HT1080 (cell line): ENCODE data around the gene GSC2. TPM values are rescaled to one million over a fixed set of nuclear protein-coding genes. Genes with fewer than 3 reads are reported as not detected.
A peak's percentile ranks its signal among the peaks of the same experiment; 100 is the strongest.

Experiments
- DNase-seq: peaks from one replicate; pipeline ENCODE4 v3.0.0-alpha.2; 2015; ENCODE audit warnings: low read depth
- total RNA-seq: library from RNA; depleted of rRNA; stranded (reverse); fragments of >200 nt; shearing (Covaris generic); gene quantifications from 2 replicates; pipeline ENCODE4 v1.2.3, GENCODE V29; 2014

Gene GSC2
- total RNA-seq, 1 experiment from 2014 or later: not detected

DNA sequence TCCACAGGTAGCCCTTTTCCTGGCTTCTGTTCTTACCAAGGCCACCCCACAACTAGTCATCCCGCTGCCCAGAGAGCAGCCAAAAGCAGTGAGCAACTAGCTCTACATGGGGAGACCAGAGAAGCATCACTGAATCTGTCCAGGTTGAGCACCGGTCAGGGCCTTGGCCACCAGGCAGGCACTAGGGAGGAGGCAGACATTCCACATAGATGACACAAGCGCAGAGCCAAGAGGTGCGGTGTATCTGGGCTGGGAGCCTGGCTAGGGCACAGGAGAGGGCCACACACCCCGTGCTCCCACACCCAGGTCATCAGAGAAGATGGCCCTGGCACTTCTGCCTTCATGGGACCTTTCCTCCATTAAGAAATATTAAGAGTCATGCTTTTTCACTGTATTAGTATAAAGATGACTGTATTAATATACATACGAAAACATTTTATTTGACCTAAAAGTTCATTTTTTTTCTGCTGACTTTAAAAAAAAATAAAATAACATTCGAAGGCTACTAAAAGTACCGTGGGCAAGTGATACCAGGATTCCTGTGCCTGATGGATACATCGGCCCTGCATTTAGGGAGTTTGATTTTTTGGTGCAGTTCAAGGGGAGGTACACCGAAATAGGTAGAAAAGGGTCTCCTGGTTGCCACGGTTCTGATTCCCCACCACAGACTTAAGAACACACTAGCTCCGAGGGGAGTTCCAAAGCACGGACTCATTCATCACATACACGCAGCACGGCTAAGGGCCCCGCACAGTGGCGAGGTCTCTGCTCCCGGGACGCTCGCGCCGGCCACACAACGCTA lies 29.1 kb downstream of the GSC2 start:
- DNase-seq: peak; percentile 55

- no peak for DNase-seq
Observed at GRCh38 chr22:19119949-19120348, 30.1 kb downstream of the GSC2 start.

GRCh38 chr22:19118329-19118880 lies 31.7 kb downstream of the GSC2 start:
- DNase-seq: no peak

DNA sequence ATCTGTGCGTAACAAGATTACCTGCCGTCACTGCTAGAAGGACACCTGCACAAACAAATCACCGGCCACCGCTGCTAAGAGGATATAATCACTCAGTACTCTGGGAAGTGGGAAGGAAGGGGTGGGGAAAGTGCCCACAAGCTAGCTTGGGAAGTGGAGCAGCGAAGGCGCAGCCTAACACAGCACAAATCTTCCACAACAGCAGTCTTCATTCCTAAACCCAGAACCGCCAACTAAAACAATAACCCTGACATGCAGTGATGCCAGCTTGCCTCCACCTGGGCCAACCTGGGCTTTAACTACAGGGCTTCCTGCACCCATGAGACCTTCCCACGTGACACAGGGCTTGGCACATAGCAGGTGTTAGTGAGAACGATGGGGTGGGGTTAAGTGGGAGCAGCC lies 33.0 kb downstream of the GSC2 start:
- no peak for DNase-seq

DNA sequence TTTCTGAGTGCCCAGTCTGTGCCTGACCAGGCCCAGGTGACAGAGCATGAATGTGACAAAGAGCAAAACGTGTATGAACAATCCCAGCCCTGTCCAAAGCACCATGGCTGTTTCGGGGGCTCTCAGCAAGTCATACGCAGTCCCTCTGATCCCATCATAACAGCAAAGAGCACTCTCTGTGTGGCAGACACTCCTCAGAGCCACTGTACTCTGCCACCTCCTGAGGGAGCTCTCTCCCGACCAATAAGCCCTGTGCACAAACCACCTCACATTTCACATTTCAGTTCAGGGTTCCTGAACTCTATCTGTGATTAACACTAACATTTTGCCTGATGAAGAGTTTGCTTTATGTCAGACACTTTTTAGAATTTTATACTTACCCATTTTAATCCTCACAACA lies 34.5 kb downstream of the GSC2 start:
- DNase-seq: no peak

DNA sequence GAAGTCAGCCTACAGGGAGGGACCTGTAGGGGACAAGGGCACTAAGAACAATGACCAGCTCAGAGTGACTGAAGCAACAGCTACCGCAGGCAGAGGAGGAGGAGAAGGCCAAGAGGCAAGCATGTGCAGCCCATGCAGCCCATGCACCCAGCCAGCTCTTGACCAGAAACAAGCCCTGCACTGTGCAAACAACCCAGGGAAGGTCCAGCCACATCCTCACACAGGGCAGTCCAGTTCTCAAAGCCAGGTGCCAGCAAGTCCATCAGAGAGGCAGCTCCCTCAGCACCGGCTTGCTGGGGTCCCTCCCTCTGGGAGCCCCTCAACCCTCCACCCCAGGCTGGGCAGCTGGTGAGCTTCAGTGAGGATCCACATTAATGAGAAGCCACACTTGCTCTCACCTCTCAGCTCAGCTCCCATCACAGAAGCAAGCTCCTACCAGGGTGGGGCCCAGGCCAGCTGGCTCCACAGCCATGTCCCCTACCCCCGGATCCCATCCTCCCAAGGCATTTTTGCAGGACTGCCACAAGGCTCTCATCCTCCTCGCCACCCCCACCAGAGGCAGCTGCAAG lies 35.0 kb downstream of the GSC2 start:
- no peak for DNase-seq

- no peak for DNase-seq
Observed at GRCh38 chr22:19113429-19113828, 36.7 kb downstream of the GSC2 start.

- DNase-seq: no peak
Observed at GRCh38 chr22:19111584-19111983, 38.5 kb downstream of the GSC2 start.

DNA sequence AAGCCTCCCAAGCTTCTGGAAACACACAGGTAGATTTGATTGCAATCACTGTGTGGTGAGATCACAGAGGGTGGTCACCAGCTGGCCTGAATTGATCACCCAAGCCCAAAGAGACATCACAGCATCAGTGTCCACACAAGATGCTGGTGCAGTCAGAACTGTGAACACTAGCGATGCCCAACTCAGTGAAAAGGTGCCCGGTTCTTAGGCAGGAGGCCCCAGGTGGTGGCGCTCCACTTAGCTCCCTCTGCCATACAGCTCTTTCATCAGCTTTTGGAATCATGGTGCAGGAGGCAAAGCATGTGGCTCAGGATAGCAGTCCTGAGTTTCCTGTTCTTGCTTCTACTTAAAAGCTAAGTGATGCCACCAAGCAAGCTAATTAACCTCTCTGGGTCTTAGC lies 39.0 kb downstream of the GSC2 start:
- no peak for DNase-seq

- no peak for DNase-seq
Observed at GRCh38 chr22:19110646-19111045, 39.4 kb downstream of the GSC2 start.

DNA sequence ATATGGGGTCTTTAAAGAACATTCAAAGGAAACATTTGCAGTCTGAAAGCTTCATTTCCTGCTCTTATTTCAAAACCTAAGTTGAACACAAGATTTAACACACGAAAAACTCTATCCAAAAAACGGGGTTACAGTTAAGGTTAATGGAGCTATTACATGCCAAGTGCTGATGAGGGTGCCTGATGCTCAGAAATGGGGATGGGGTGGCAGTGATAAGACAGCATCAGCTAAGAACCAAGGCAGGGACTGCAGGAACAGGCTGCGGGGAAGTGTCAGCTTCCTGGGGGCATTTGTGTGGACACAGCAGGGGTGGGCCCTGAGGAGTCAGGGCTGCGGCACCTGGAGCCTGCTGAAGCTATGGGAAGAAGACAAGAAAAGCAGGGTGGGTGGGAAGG lies 40.0 kb downstream of the GSC2 start:
- DNase-seq: no peak

DNA sequence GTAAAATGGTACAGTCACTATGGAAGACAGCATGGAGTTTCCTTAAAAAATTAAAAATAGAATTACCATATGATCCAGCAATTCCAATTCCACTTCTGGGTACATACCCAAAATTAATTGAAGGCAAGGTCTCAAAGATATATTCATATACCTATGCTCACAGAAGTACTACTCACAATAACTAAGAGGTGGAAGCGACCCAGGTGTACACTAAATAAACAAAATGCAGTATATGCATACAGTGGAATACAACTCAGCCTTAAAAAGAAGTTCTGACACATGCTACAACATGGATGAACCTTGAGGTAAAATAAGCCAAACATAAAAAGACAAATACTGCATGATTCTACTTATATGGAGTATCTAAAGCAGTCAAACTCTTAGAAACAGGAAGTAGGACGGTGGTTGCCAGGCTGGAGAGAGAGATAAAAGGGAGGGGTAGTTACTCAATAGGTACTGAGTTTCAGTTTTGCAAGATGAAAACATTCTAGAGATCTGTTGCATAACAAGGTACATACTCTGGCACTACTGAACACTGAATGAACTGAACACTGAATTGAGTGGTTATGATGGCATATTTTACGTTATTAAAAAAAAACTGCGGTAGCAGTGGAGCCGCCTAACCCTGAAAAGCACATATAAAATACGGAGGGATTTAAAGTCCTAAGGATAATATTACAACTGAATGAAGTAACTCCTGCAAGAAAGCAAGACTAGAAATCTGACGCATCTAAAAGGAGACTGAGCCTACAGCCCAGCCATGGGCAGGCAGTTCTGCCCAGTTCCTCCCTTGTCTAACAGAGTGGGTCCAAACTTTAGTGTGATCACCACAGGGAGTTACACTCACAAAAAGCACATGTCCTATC lies 40.7 kb downstream of the GSC2 start:
- DNase-seq: no peak

GRCh38 chr22:19108807-19109197 lies 41.3 kb downstream of the GSC2 start:
- no peak for DNase-seq

GRCh38 chr22:19107730-19108074 lies 42.4 kb downstream of the GSC2 start:
- no peak for DNase-seq

- no peak for DNase-seq
Observed at GRCh38 chr22:19106886-19107729, 43.0 kb downstream of the GSC2 start.

DNA sequence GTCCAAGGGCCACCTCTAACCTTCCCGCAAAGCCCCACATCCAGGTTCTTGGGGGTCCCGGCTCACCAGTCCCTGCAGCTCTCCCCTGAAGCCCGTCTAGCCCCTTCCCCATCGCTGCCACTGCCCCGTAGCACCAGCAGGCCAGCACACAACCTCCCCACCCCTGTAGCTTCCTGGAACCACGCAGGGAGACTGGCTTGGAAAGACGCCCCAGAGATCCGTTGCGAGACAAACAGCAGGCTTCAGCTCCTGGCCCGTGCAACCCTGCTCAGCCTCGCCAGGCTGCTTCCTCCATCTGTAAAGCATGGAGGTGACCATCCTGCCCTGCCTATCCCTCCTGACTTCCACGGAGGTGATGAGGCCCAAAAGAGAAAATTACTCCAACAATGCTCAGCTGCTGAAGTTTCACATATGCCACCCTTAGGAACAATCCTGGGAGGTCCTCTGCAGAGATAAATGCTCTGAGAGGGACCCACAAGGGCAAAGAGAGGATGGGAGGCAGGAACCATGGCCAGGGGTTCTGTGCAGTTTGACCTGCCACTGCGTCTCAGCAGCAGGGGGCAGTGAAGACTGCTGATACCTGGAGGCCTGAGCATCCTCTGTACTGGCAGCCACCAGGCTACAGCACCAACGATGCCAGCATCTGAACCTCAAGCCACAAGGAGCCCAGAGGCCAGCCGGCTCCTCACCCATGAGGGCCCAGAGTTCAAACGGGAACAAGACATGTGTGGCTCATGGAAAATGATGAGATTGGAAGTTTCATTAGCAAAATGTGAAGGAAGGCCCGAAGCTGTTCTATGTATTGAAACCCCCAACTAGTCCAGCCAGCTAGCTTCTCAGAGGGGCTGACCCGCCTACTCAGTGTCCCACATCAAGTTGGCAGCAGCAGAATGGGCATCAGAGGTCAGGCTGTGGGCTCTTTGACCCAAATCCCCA lies 44.0 kb downstream of the GSC2 start:
- DNase-seq: no peak

DNA sequence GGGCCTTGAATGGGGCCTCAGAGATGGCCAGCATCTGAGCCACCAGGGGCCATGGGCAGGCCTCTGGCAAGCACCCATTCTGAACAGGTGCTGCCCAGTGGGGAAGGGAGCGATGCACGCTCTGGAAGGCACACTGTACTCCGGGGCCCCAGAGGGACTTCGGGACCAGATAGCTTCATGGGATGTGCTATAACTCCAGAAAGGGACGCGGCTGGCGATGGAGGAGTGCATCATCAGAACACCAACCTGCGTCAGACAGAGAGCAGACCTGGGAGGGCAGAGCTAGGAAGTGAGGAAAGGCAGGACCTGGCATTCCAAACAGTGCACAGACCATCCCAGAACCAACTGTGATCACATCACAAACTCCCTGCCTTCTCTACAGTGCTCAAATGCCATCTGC lies 44.6 kb downstream of the GSC2 start:
- no peak for DNase-seq

DNA sequence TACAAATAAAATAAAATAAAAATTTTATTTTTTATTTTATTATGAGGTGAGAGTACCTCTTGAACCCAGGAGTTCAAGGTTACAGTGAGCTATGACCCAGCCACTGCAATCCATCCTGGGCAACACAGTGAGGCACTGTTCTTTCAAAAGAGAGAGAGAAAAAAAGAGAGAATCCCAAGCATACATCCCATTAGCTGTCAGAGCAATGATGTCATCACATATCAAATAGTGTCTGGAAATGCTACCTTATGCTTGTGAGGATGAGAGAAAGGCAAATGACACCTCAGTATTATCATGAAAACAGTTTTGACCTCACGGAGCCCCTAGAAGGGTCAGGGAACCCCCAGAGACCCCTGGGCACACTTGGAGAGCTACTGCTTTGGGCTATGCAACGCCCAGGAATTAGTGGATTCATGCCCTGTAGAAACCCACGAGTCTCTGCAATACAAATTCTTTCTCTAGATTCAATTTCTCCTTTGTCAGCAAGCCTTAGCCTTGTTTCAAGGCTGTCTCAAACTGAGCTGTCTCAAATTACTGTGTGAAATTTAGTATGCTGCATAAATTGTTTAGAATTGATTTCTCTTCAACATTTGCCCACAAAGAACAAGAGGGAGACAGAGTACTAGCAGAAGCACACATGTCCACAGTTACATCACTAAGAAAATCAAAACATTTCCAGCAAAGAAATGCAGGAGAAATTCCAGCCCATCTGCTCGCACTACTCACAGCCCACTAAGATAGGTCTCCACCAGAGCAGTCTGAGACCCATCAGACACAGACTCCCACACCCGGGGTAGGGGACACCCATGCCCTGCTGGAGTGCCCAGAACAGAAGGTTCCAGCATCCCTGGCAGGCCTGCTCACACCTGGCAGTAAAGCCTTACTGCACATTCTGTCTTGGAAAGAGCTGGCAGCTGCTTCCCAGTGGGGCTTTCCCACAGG lies 45.9 kb downstream of the GSC2 start:
- DNase-seq: no peak

DNA sequence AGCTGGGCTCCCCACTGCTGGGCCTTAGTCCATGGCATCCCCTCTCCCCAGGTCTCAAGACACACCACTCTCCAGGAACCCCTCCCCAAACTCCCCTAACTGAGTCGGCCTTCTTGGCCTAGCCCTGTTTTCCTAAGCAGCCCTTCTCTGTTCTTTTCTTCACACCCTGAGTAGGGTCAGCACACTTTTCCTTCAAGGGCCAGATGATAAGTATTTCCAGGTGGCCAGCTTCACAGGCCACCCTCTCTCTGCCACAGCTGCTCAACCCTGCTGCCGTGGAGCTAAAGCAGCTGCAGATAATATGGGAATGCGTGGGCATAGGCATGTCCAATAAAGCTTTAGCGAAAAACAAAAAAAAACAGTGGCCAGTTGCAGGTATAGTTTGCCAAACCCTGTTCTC lies 51.9 kb downstream of the GSC2 start:
- DNase-seq: no peak
